ENCODE data around the gene MBOAT2. TPM values are rescaled to one million over a fixed set of nuclear protein-coding genes. Genes with fewer than 3 reads are reported as not detected.

MBOAT2 gene
- total RNA-seq, 1 donor from 2014 or later: 21.7 TPM

DNA sequence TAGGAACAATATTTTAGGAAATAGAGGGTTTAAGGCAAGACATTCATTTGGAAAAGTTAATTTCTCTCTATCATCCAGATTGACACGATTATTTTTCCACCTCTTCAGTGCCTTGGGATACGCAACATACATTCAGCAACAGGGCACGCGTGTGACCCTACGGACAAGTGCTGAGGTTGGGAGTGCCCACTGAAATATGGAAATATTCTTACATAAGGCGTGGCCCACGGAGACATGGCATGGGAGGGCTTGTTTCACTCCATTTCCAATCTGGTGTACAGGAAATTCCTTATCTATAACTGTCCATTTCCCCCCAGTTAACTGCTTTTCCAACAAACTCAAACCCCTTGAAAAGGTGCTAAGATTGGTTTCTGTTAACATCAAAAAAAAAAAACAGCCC lies 145.2 kb downstream of the MBOAT2 start:
- no peak for DNase-seq (ENCODE audit: low spot score)

DNA sequence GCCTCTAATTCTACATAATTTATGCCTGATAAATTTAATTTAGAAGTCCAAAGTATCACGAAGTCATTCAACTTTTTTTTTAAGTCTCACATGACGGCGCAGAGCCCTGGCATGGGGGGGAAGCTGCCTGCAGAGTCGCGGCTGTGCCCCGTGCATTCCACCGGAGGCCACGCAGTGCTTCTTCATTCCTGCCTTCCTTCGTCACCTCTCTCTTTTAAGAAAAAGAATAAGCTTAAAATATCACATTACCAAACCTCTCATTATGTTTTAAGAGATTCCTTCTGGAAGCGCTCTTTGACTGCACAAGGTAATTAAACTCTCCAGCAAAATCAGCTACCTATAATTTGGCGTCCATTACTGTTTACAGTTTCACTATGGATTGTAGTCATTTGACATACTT lies 145.8 kb downstream of the MBOAT2 start:
- no peak for DNase-seq (ENCODE audit: low spot score)

DNA sequence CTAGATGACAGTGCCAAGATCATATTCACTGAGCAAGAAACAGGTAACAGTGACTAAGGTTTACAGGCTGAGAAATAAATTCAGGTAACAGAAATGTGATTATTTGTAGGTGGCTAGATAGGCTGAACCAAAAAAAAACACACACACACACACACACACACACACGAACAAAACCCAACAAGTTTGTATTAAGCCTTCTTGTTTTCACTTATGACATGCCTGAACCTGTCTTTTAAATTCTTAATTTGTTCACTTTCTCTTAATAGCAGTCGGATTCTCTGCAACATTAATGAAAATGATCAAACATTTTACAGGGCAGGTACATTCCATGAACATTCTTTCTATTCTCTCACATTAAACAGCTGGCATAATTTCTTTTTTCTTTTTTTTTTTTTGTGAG lies 147.3 kb downstream of the MBOAT2 start:
- DNase-seq (ENCODE audit: low spot score): no peak

DNA sequence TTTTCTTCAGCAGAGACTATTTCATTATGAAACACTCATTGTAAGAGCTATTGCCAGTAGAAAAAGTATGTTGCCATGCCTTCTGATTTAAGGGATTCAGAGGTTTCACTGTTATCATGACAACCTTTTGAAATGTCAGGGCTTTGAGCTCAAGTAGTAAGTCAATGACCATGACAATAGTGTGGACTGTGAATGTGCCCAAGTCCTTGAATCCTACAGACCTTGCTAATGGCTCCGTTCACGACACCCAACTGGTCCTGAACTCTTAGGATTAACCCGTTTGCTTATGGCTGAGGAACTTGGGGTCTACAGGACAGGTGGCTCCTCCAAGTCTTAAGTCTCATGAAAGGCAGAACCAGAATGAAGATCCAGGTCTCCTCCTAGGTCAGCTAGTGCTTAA lies 148.5 kb downstream of the MBOAT2 start:
- DNase-seq (ENCODE audit: low spot score): no peak

DNA sequence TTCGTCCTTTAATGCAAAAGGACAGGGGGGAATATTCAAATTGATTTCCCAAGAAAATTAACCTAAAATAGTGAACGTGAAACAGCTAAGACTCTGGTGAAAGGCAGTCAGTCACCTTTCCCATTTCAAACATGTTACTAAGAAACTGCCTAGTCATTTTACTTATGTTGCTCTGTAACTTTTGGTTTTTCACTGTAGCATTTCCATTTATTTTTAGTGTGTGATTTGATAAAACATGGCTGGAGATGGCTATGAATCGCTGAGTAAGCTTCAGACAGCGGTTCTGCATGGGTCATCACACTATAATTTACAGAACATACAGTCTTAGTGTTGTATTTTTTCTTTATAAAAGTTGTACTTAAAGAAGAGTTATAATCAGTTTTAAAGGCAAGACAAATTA lies 150.1 kb downstream of the MBOAT2 start:
- DNase-seq (ENCODE audit: low spot score): no peak

DNA sequence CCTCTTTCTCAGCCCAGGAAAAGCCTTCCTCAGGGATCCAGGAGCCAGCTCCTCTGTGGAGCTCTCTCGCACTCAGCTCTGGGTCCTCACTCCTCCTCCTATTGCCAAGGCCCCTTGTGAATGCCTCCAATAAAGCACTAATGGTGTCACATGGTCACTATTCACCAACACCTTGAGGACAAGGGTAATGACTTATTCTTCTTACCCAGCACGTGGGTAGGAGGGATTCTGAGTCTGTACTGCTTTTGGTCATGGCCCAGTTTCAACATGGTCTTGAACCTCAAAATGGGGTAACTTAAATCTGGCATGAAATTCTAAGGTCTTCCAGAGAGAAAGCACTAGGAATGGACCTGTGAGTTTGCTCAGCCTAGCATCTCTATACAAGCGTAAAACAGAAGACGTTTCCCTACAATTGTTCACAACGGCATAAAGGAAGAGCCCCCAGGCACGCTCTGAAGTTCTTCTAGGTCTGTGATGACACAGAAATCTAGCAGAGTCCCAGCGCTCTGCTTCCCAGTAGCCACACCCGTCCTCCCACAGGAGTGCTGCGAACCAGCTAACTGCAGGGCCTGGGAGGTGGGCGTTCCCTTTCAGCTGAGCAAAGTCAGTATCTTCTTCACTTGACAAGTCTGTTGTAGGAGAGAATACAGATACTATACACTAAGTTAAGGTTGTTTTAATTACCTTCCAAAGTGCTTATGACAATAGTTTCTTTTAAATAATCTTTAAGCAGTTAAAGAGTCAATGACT lies 151.5 kb downstream of the MBOAT2 start:
- DNase-seq (ENCODE audit: low spot score): no peak

DNA sequence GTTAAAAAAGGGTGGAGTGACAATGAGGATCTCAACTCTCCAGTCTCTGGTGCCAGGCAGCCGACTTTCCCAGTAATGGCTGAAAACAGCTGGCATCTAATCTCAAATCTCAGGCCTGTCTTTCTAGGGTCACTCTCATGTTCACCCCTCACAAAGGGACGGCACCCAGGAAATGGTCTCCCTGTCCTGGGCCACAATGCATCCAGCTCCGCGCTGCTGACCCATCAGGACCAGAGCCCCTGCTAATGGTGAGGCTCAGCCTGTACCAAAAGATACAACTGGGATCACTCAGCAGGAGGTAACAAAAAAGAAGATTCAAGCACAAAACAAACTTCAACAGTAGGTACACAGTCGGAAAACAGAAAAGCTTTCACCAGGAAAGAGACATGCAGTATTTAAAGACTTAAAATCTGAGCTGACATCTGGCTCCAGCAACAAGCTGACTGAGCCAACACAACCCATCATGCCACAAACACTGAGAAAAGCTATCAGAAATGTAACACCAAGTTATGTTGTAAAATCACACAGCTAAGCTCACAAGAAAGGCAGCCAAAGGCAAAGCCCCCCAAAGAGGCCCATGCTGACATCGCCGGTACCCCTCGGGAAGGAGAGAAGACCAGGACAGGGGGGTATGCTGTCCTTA lies 152.5 kb downstream of the MBOAT2 start:
- no peak for DNase-seq (ENCODE audit: low spot score)

DNA sequence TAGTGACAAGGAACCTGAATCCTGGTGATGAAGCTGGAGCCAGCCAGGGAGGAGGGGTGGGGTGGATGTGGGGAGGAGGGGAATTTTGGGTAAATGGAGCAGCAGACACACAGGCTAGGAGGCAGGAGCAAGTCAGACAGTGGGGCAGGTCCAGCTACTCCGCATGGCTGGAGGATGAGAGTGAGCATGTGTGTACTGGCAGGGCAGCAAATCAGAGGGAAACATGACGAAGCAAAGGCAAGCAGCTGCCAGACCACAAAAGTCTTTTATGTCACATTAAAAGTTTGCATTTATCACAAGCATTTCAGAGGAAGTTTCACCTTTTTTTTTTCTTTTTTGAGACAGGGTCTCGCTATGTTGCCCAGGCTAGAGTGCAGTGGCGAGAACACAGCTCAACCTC lies 154.2 kb downstream of the MBOAT2 start:
- DNase-seq (ENCODE audit: low spot score): no peak

DNA sequence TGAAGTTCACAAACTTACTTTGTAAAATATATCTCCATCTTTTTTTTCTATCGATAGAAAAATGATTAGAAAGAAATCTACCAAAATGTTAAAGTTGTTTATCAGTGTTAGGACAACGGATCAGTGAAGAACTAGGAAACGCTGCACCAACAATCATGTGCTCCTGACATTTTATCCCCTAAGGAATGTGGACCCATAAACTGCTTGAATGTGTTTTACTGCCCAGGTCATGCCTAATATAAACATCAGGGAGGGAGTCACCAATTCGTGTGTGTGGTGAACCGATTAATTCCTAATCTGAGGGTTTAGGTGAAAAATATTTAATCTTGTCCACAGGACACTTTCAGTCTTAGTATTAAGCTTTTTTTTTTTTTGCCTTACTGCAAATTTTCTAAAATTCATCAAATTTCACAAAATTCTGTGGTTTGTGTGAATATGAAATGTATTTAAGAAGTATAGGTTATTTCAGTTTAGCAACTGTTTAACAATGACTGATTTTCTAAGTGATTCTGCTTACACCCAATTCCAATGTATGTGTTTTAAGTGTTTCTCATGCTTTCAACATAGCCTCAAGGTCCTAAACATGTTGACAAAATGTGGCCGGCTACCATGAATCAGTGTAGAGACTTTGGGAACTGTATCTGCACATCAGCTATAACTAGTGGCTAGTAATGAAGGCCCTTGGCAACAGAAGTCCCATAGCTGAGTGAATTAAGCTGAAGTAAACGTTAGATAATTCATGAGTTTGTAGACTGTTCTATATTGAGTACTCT lies 155.0 kb downstream of the MBOAT2 start:
- no peak for DNase-seq (ENCODE audit: low spot score)

DNA sequence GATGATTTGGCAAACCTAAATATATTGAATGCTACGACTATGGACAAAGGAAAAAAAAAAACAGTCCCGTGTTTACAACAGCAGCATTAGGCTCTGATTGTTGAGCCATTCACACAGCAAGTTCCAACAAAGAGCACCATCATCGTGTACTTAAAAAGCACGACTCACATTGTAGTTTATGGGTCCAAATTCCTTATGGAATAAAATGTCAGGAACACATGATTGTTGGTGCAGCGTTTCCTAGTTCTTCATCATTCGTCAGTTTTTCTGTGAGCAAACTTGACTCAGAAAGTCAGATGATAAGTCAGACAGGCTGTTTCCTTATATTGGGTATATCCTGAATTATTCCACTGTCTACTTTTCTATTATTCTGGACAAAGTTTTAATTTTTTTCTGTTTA lies 156.1 kb downstream of the MBOAT2 start:
- no peak for DNase-seq (ENCODE audit: low spot score)

DNA sequence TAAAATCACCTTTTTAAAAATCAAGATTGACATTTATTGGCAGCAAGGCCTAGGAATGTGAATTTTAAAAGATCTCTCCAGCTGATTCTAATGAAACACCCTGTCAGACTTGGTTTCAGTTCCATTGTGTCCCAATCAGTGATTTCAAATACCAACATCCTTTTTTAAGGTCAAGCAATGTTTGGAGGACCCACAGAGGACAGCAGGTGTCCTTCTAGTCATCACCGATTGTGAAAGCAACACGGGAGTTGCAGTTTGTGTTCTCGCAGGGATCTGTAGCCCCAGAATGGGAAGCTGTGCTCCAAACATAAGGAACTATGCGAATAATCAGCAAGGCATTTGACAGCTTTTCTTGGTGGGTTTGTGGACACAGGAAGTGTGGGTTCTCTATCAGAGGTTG lies 161.6 kb downstream of the MBOAT2 start:
- no peak for DNase-seq (ENCODE audit: low spot score)

DNA sequence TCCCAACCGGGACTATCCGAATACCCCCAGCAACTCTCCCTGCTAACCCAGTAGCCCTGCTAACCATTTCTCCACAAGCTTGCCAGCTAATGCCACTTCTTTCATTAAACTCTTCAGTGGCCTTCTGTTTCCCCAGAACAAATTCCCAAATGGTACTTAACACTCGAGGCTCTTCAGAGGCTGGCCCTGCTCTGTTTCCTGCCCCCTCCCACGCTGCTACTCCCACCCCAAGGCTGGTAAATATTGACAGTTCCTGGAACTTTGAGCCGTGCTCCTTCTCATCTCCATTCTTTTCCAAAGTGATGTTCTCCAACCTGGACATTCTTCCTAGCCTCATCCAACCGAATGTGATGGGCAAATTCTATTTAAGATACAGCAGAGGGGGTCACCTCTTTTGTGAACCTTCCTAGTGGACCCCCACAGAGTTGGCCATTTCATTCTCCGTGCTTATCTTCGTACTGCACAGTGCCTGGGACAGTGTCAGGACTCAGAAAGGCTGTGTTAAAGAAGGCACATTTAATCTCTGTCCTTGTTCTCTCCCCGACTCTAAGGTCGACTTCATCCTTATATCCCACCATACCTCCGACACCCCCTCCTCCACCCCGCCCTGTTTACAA lies 162.9 kb downstream of the MBOAT2 start:
- DNase-seq (ENCODE audit: low spot score): no peak

DNA sequence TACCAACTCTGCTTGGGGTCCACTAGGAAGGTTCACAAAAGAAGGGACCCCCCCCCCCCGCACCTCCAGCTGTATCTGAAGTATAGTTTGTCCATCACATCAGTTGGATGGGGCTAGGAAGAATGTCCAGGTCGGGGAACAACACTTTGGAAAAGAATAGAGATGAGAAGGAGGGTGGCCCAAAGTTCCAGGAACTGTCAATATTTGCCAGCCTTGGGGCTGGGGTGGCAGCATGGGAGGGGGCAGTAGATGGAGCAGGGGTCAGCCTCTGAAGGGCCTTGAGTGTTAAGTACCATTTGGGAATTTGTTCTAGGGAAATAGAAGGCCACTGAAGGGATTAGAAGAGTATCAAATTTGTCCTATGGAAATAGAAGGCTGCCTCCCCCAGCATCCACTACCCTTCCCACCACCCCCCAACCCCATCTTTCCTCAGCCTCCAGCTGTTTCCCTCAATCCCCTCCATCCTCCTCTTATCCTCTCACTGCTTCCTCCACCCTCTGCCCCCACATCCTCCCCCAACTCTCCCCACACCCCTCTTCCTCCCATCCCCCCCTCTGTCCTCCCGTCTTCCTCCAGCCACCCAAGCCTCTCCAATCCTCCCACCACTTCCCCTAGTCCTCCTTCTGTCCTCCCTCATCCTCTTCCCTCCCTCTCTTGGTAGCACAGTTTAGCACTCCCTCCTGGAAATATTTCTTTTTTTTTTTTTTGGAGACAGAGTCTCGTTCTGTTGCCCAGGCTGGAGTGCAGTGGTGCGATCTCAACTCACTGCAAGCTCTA lies 164.1 kb downstream of the MBOAT2 start:
- no peak for DNase-seq (ENCODE audit: low spot score)

DNA sequence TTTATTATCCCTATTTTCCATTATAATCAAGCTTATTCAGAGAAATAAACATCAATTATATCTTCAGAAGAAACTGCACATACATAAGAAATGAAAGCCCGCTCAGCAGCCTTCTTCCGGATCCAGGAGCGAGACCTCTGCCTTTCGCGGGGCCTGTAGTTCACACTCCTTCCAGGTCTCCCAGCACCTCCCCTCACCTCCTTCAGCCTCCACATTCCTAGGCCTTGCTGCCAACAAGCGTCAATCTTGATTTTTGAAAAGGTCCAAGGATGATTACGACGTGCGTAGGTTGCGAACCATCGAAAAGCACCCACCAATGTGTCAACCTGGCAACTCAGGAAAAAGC lies 165.7 kb downstream of the MBOAT2 start:
- DNase-seq (ENCODE audit: low spot score): no peak

DNA sequence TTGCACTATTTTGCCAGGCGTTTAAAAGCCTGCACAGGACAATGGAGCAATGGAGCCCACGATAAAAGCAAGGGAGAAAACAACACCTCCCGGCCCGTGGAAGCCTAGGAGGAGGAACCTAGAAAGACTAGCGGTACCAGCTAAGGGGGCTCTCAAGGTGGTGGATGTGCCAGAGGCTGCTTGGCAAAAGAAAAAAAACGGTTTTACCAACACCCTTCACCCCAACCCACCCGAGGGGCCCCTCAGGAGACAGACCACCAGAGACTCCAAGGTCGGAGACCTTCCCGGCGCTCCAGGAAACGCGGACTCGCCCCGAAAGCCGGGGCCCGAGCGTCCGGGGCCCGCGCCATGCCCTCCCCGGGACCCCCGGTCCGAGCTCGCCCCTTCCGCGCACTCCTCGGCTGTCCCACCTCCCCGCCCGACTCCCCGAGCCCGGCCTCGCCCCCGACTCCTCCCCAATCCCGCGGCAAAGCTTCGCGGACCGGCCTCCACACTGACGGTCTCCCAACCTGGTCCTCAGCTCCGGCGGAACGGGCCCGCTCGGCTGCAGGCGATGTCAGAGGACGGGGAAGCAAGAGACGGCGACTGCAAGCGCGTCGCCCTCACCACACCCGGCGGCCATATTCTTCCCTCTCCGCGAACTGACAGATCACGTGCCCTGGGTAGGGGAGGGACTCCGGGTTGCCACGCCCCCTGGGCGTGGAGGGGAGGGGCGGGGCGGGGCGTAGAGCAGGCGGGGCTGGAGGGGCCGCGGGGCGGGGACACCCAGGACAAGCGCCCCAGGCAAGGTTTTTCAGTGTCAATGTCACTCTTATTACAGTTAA lies 166.3 kb downstream of the MBOAT2 start, which contains the start of gene KIDINS220:
Gene KIDINS220, minus strand, starts transcription at position 643 of the 824 bp plus-strand sequence. CDS start 10,520 bp downstream, outside the sequence.
- DNase-seq (ENCODE audit: low spot score): peak; percentile 84

DNA sequence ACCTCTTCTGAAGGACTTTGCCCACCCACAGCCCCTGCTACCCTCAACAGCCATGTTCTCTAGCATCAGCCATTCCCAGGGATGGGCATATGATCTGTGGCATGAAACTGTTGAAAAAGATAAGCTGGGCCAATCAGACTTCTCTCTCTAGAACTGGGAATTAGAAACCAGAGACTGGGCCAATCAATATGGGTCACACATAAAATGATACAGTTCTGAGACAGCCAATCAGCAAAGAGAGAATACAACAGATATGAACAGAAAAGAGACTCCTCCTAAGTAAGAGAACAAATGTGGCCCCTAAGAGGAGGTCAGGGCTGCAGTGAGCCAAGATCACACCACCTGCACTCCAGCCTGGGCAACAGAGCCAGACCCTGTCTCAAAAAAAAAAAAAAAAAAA lies 168.2 kb downstream of the MBOAT2 start:
- no peak for DNase-seq (ENCODE audit: low spot score)

DNA sequence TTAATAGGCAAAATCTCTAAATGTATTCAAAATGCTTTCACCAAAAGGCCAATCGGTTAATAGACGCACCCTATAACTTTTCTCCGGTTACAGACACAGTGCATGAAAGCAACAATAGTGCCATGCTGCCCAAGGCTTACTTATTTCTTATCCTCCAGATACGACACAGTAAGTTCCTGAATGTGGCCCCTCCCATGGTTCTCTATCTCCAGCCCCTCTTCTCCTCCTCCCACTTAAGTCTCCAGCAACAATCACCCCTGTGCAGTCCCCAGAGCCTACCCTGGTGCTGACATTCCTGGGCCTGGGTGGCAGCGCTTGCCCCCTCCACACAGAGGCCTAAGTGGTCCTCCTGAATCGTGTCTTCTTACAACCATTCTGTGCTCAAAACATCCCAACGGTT lies 169.6 kb downstream of the MBOAT2 start:
- no peak for DNase-seq (ENCODE audit: low spot score)

DNA sequence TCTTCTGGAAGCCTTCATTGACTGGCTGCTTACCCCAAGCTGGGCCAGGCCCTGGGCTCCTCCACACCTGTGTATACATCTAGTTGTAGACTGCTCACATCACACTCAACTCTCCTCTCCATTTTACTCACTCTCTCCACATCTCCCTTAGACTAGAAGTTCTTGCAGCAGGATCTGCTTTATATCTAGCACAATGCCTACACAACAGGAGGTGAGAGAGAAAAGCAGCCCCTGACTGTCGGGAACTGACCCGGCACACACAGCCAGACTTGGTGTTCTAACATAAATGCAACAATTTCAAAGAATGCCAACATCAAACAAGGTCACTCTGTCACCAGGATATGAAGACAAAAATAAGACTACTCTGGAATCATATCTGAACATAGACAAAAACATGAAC lies 172.0 kb downstream of the MBOAT2 start:
- DNase-seq (ENCODE audit: low spot score): no peak

DNA sequence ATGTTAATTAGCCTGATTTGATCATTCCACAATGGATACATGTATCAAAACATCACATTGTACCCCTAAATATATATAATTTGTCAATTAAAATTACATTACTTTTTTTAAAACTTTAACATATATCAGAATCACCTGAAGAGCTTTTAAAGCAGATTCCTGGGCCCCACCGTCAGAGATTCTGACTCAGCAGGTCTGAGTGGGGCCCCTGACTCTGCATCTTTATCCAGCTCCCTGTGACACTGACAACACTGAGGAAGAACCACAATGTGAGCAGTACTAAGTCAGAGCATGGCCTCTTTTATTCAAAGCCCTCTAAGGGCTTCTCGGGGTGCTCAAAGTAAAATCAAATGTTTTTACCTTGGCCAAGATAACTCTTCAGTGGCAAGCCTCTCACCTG lies 175.8 kb downstream of the MBOAT2 start:
- no peak for DNase-seq (ENCODE audit: low spot score)

DNA sequence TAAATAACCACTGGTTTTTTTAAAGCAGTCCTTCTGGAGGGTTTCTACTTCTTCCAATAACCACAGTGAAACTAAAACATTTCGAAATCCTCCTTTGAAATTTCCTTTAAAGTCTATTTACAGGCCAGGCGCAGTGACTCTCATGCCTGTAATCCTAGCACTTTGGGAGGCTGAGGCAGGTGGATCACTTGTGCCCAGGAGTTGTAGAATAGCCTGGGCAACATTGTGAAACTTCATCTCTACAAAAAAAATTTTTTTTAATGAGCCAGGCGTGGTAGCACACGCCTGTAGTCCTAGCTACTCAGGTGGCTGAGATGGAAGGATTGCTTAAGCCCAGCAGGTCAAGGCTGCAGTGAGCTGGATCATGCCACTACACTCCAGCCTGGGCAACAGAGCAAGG lies 181.3 kb downstream of the MBOAT2 start:
- no peak for DNase-seq (ENCODE audit: low spot score)
